ENCODE results near the gene SEPTIN3.
A peak's percentile ranks its signal among the peaks of the same experiment; 100 is the strongest.
"Not testable (repeated sequence)": the region's sequence is repeated elsewhere in the genome, so short reads cannot be mapped to it uniquely, and the experiment has no call there.

The SEPTIN3 gene

GRCh38 chr22:41943661-41944209 is 25.5 kb upstream of the SEPTIN3 start:
- DNase-seq = no peak

DNA sequence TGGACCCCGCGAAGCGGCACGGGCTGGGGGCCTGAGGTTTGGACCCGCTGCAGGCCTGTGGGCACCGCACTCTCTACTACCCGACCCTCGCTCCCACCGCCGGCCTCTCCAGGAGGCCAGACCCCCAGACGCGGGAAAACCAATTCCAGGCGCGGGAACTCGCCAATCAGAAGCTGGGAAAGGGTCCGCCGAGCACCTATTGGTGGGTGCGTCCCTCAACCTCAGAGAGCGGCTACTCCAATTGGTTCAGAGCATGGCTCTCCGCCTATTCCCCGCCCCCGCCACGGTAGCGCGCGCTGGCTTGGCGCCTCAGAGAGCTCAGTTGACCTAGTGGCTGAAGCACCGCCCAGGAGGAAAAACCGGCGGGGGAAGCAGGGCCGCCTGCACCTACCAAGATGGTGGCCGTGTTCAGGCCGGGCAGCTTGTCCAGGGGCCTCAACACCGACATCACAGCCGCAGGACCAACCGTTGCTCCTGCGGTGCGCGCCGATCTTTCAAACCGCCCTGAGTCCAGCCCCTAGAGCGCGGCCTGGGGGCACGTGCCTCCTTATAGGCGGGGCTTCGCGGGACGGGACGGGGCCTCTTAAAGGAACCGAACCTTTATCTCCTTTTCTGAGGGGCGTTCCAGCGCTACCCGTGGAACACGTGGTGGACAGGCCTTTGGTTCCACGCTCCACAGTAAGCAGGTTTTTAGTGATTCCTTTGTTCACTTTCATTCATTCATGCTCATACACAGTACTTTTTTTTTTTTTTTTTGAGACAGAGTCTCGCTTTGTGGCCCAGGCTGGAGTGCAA is 22.4 kb upstream of the SEPTIN3 start, which contains the start of gene CENPM:
CENPM (minus strand) TSS at position 524 of the 795 bp plus-strand sequence; CDS start at position 448, 76 bp downstream.
- peak; percentile 97 for DNase-seq

GRCh38 chr22:41947424-41948080 is 21.7 kb upstream of the SEPTIN3 start:
- no peak for DNase-seq

DNA sequence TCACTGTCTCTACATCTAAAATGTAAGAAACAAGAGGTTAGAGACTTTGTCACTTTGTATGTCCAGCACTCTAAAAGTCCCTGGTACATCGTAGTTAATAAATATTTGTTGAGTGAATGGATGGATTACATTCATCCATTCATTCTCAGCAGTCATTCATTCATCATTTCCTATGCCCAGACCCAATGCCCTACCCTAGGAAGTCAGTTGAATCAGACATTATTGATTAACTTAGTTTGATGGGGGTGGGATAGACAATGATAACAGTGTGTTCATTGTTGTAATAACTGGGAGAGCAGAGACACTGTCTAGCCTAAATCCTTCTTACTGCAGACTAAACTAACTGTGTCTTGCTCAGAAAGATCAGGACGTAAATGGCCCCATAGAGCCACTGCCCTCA is 21.1 kb upstream of the SEPTIN3 start:
- DNase-seq = no peak

- not testable (repeated sequence) for DNase-seq
Observed at GRCh38 chr22:41948928-41949296, 20.3 kb upstream of the SEPTIN3 start.

- no peak for DNase-seq
Observed at GRCh38 chr22:41949297-41949965, 19.8 kb upstream of the SEPTIN3 start.

GRCh38 chr22:41951898-41952474 is 17.3 kb upstream of the SEPTIN3 start, which contains the start of gene SMIM45:
TSS of gene SMIM45 (plus strand) at chr22:41952150.
- DNase-seq = peak; percentile 86

GRCh38 chr22:41952713-41953112 is 16.5 kb upstream of the SEPTIN3 start:
- DNase-seq = no peak

DNA sequence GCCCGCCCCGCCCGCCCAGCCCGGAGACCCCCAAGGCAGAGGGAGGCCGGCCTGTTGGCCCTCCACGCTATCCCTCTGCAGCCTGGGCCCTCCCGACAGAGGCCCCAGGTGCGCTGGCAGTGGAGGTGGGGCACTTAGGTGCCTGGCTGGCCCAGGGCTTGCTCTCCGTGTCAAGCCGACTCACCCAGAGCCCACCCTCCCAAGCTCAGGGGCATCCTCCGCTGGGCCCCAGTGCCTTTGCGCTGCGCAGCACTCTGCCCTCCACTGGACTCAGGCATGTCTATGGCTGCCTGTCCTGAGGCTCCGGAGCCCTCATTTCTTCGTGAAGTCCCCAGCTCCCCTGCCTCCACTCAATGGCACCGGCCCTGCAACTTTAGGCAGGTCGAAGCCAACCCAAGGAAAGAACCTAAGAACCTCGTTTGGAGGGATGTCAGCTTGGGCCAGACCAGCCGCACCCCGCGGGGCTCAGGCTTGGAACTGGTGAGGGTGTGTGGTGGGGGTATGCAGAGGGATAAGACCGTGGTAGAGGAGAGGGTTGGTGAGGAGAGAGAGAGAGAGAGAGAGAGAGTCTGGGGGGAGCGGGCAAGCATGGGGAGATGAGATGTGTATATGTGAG is 11.2 kb upstream of the SEPTIN3 start:
- no peak for DNase-seq

GRCh38 chr22:41963453-41964111 is 5.7 kb upstream of the SEPTIN3 start:
- DNase-seq = no peak

DNA sequence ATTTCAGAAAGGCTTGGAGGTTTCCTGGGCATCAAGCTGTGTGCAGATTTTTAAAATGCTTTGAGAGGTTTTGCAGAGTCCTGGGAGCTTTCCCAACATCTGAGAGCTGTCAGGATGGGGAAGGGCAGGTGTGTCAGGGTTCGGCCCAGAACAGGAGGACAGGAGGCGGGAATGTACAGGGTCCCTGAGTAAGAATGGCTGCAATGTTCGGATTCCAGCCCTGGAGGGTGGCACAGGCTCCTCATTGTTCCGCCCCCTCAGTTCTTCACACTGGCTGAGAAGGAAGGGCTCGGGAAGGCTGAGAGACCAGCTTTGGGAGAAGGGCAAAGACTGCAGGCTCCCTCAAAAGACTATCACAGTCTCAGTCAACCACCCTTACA is 5.1 kb upstream of the SEPTIN3 start:
- DNase-seq = no peak

DNA sequence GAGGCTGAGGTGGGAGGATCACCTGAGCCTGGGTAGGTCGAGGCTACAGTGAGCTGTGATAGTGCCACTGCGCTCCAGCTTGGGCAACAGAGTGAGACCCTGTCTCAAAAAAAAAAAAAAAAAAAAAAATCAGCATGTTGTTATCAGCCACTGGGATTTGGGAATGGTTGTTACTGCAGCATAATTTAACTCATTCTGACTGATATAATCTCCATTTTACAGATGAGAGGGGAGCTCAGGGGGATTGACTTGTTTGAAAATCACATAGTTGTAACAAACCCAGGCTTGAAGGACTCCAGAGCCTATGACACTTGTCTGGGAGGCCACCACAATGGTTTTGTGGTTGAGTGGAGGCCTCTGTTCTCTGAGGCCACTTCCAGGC is 3.0 kb upstream of the SEPTIN3 start:
- no peak for DNase-seq

- peak; percentile 37 for DNase-seq
Observed at GRCh38 chr22:41966607-41967240, 2.5 kb upstream of the SEPTIN3 start.

- DNase-seq = no peak
Observed at GRCh38 chr22:41968601-41969000, 642 bp upstream of the SEPTIN3 start.

GRCh38 chr22:41970601-41971000 is 1.4 kb downstream of the SEPTIN3 start:
- no peak for DNase-seq

GRCh38 chr22:41971431-41971830 is 2.2 kb downstream of the SEPTIN3 start:
- no peak for DNase-seq

DNA sequence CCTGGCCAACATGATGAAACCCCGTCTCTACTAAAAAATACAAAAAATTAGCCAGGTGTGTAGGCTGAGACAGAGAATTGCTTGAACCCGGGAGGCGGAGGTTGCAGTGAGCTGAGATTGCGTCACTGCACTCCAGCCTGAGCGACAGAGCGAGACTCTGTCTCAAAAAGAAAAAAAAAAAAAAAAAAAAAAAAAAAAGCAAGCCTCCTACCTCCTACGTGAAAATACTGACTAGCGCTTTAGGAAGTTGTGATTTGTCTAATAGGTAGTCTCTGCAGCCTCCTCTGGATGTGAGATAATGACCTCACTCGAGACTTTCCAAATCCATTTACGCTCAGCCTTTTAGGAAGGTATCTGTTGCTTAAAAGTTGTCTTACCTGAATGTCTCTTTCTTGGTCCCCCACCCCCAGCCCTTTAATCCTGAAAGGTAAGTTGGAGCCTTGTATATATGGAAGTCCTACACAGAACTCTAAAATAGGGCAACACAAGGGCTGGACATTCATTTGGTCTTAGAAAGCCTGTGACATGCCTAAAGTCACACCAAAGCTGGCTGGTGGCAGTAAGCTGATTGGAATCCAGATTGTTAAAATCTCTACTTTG is 5.5 kb downstream of the SEPTIN3 start:
- DNase-seq = no peak

DNA sequence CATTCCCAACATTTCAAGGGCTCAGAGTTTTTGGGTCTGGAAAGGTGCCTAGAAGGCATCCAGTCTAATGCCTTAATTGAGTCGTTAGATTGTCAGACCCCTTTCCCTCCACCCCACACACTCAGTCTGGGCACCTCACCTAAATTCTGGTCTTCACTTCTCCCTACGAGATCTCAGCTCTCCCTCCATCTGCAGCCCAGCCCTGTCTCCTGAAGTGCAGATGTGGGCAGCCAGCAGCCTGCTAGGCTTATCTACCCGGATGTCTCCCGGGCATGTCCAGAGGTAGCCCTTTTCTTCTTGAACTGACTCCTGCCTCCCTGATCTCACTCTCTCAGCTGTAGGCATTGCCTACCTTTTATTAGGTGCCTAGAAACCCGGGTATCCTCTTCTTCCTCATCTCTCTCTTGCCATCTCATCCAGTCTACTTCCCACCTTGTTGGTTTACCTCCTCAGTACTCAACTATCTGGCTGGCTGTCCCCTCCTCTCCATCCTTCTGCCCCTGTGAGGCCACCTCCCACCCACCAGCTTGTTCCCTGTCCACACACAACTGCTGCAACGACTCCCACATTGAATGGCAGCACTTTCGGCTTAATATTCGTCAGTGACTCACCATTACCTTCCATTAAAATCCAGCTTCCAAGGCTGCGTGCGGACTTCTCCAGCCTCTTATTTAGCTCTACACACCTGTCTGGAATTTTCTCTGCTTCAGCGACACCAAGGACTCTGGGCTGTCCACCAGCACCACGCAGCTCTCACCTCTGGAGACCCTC is 6.2 kb downstream of the SEPTIN3 start:
- no peak for DNase-seq

DNA sequence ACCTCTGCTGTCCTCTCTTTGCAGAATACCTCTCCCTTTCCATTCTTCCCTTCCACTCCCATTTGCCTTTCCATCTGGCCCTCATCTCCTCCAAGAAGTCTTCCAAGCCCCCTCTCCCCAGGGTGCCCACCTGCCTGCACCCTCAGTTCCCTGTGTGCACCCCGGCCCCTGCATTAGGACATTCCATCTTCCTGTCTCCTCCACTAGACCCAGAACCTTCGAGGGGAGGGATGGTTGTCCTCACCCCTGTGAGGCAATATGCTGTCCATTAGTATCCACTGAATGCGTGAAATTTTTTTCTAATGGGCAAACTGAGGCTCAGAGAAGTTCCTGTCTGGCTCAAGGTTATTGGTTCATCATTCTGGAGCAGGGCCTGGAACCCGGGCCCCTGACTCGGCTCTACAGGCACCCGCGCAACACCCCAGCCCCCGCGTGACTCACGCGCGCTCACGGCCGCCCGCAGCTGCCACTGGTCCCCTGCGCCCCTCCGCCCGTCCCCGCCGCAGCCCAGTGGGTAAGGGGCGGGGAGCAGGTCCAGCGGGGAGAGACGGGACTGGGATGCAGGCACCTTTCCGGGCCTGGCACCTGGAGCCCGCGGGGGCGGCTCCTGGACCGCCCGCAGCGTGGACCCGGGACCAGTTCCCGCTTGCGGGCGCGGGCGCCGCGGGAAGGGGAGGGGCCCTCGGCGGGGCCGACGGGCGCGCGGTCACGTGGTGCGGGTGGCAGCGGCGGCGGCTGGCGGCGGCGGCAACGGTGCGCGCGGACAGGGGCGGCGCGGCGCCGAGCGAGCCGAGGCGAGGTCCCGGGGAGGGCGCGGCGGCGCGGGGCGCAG is 7.0 kb downstream of the SEPTIN3 start:
- peak; percentile 40 for DNase-seq

Data from NCI-H1092 treated with DMSO at 0.1 percent for 48 hours (cell line).